SJSA1 (cell line): ENCODE data around the gene DNHD1. TPM values are rescaled to one million over a fixed set of nuclear protein-coding genes. Genes with fewer than 3 reads are reported as not detected.
"Not testable (repeated sequence)": the region's sequence is repeated elsewhere in the genome, so short reads cannot be mapped to it uniquely, and the experiment has no call there.

Experiments
- DNase-seq, 2 experiments: peaks; one replicate each; pipeline ENCODE4 v3.0.0-alpha.2; 2015 to 2020; ENCODE audit warnings: low spot score in 2 of 2, low read depth in 1 of 2
- H3K27ac ChIP-seq: fragments of 250-450 bp; sonication (Bioruptor Pico); 2 replicates; pipeline ENCODE4 v1.5.1; 2020; ENCODE audit warnings: mild to moderate bottlenecking, moderate library complexity
- H3K27me3 ChIP-seq: fragments of 250-450 bp; sonication (Bioruptor Pico); replicated peaks from 2 replicates; pipeline ENCODE4 v1.5.1; 2020; ENCODE audit warnings: mild to moderate bottlenecking, moderate library complexity
- H3K36me3 ChIP-seq: fragments of 250-450 bp; sonication (Bioruptor Pico); 2 replicates; pipeline ENCODE4 v1.5.1; 2020; ENCODE audit warnings: mild to moderate bottlenecking
- H3K4me1 ChIP-seq: fragments of 250-450 bp; sonication (Bioruptor Pico); replicated peaks from 2 replicates; pipeline ENCODE4 v1.6.1; 2021; ENCODE audit warnings: mild to moderate bottlenecking
- H3K4me3 ChIP-seq: fragments of 250-450 bp; sonication (Bioruptor Pico); 2 replicates; pipeline ENCODE4 v1.5.1; 2020; ENCODE audit warnings: mild to moderate bottlenecking
- H3K9me3 ChIP-seq: fragments of 250-450 bp; sonication (Bioruptor Pico); replicated peaks from 2 replicates; pipeline ENCODE4 v1.5.1; 2020; ENCODE audit warnings: mild to moderate bottlenecking
- total RNA-seq: library from RNA; depleted of rRNA; stranded (reverse); fragments of >200 nt; shearing (Covaris generic); gene quantifications from 2 replicates; pipeline ENCODE4 v1.2.3, GENCODE V29; 2014

DNHD1 gene
- total RNA-seq, 1 experiment from 2014 or later, result 1.5 TPM

- H3K4me1 ChIP-seq, result peaks cover 7% of the 10 kb centered on the region
- H3K36me3 ChIP-seq, result peaks cover 32% of the 10 kb centered on the region
- no peak overlapping the region for H3K4me3 ChIP-seq
- DNase-seq, result no peak
- no peak overlapping the region for H3K27ac ChIP-seq
- H3K9me3 ChIP-seq, result no peaks in the 10 kb centered on the region
- no peaks in the 10 kb centered on the region for H3K27me3 ChIP-seq
Observed at GRCh38 chr11:6486938-6487337, 10.1 kb upstream of the DNHD1 start.

DNA sequence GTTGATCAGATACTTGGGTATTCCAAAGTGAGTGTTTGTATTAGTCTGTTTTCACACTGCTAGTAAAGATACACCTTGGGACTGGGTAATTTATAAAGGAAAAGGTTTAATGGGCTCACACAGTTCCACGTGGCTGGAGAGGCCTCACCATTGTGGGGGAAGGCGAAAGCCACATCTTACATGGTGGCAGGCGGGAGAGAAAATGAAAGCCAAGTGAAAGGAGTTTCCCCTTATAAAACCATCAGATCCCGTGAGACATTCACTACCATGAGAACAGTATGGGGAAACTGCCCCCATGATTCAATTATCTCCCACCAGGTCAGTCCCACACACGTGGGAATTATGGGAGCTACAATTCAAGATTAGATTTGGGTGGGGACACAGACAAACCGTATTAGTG lies 8.7 kb upstream of the DNHD1 start:
- H3K27ac ChIP-seq, result no peak overlapping the region
- H3K9me3 ChIP-seq, result no peaks in the 10 kb centered on the region
- H3K36me3 ChIP-seq, result peaks cover 18% of the 10 kb centered on the region
- no peaks in the 10 kb centered on the region for H3K4me1 ChIP-seq
- no peak overlapping the region for H3K4me3 ChIP-seq
- no peak for DNase-seq
- no peaks in the 10 kb centered on the region for H3K27me3 ChIP-seq

GRCh38 chr11:6488821-6489220 lies 8.3 kb upstream of the DNHD1 start:
- Histone ChIP-seq H3K4me3 (no peak overlapping the region), H3K27me3 (no peaks in the 10 kb centered on the region), H3K4me1 (no peaks in the 10 kb centered on the region), H3K9me3 (no peaks in the 10 kb centered on the region), H3K36me3 (peaks cover 14% of the 10 kb centered on the region), H3K27ac (no peak overlapping the region)
- DNase-seq, result no peak

DNA sequence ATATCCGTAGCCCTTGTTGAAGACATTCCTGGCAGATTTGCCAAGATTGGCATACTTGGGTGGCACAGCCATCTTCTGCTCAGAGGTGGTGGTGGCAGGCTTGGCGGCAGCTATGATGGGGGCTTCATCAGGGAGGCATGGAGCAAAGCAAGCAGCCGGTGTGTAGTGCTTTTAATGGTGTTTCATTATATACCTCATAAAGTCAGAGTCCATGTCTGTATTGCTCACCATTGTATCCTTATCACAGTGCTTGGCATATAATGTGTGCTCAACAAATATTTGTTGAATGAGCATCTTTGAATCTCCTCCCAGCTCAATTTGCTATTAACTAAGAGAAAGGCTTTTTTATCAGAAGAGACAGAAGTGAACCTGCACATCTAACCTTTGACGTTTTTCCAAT lies 7.8 kb upstream of the DNHD1 start:
- no peak for DNase-seq
- Histone ChIP-seq H3K4me3 (no peak overlapping the region), H3K9me3 (no peaks in the 10 kb centered on the region), H3K27ac (no peak overlapping the region), H3K27me3 (no peaks in the 10 kb centered on the region), H3K36me3 (peaks cover 14% of the 10 kb centered on the region), H3K4me1 (no peaks in the 10 kb centered on the region)

DNA sequence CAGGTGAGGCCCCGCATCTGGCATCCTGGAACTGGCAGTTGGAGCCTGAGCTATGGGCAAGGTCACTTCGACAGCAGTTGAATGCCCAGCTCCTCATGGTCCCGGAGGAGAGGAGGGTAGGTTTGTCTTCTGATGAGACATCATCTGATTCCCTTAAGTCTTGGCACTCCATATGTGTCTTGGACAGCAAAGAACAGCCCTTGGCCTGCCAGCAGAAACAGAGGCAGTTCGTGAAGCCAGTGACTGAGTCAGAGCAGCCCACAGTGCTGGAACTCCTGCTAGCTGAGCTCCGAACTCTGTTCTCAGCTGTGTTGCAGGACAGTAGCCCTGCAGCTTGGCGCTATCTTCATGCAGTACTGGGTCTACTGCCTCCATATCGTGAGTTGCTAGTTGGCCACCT lies 1.0 kb downstream of the DNHD1 start:
- Histone ChIP-seq H3K27ac (no peak overlapping the region), H3K4me1 (peaks cover 10% of the 10 kb centered on the region), H3K27me3 (no peaks in the 10 kb centered on the region), H3K36me3 (0 out of 2 replicates have a peak, but pooled peaks cover 3% of the 10 kb centered on the region), H3K9me3 (no peaks in the 10 kb centered on the region), H3K4me3 (no peak overlapping the region)
- DNase-seq, result no peak

DNA sequence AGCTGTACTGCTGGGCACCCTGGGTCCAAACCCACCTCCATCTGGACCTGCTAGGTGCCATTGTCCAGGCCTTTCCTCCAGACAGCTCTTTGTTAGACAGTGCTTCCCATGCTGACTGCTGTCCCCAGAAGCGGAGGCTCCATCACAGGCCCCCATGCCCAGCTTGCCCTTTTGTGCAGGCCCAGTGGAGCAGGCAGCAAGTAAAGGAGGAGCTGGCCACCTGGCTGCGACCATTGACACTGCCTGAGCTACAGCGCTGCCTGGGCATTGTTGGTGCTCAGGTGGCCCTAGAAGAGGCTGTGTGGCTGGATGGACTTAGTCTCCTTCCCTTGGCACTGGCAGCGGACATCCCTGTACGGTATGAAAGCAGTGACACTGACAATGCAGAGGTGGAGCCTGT lies 1.5 kb downstream of the DNHD1 start:
- no peak for DNase-seq
- Histone ChIP-seq H3K4me1 (peaks cover 10% of the 10 kb centered on the region), H3K27ac (no peak overlapping the region), H3K9me3 (no peaks in the 10 kb centered on the region), H3K4me3 (no peak overlapping the region), H3K36me3 (0 out of 2 replicates have a peak, but pooled peaks cover 3% of the 10 kb centered on the region), H3K27me3 (no peaks in the 10 kb centered on the region)

DNA sequence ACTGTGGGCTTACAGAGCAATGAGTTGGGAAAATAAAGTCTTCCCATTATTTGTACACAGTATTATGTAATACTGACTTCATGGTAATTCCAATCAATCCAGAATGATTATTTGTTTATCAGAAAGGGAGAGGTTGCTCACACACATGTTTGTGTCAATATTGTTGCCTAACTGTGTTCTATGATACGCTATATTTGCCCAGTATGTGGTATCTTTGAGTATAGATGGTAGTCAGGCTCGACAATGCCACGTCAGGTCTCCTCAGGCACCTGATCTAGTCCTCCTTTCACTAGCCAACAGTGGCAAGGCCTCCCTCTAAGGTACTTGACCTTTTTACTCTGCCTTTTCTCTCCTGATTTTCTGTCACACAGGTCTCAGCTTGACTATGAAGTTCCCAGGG lies 5.3 kb downstream of the DNHD1 start:
- Histone ChIP-seq H3K4me1 (peaks cover 17% of the 10 kb centered on the region), H3K4me3 (no peak overlapping the region), H3K9me3 (no peaks in the 10 kb centered on the region), H3K36me3 (0 out of 2 replicates have a peak, but pooled peaks cover 3% of the 10 kb centered on the region), H3K27me3 (no peaks in the 10 kb centered on the region), H3K27ac (no peak overlapping the region)
- no peak for DNase-seq

- Histone ChIP-seq H3K36me3 (no peaks in the 10 kb centered on the region), H3K4me1 (peaks cover 16% of the 10 kb centered on the region), H3K4me3 (no peak overlapping the region), H3K27ac (no peak overlapping the region), H3K27me3 (no peaks in the 10 kb centered on the region), H3K9me3 (no peaks in the 10 kb centered on the region)
- DNase-seq, result no peak
Observed at GRCh38 chr11:6504166-6504565, 7.1 kb downstream of the DNHD1 start.

GRCh38 chr11:6505577-6506240 lies 8.6 kb downstream of the DNHD1 start:
- H3K4me1 ChIP-seq, result peaks cover 7% of the 10 kb centered on the region
- no peak overlapping the region for H3K27ac ChIP-seq
- H3K27me3 ChIP-seq, result no peaks in the 10 kb centered on the region
- peak in 1 of 2 experiments; percentile 16 for DNase-seq
- H3K36me3 ChIP-seq, result no peaks in the 10 kb centered on the region
- no peak overlapping the region for H3K4me3 ChIP-seq
- H3K9me3 ChIP-seq, result no peaks in the 10 kb centered on the region

GRCh38 chr11:6516865-6517264 lies 19.8 kb downstream of the DNHD1 start:
- H3K36me3 ChIP-seq, result no peaks in the 10 kb centered on the region
- H3K4me1 ChIP-seq, result no peaks in the 10 kb centered on the region
- no peak for DNase-seq
- no peak overlapping the region for H3K27ac ChIP-seq
- H3K4me3 ChIP-seq, result no peak overlapping the region
- no peaks in the 10 kb centered on the region for H3K27me3 ChIP-seq
- H3K9me3 ChIP-seq, result no peaks in the 10 kb centered on the region

DNA sequence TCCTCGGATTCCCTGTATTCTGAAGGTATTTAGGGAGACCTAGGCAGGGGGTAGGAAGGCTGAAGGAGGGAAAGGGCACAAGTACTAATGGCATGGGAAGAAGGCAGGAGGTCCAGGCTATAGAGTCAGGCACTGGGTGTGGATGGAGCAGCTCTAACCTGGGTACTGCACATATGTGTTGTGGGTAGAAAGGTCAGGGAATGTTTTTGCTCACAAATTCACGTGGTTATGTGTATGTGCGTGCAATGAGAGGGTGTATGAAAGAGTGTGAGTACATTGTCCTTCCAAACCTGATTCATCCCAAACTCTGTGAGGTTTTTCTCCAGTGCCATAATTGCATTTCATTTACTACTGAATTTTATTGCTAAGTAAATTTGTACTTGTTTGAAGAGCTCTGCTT lies 23.2 kb downstream of the DNHD1 start:
- no peak overlapping the region for H3K4me3 ChIP-seq
- H3K36me3 ChIP-seq, result no peaks in the 10 kb centered on the region
- DNase-seq, result no peak
- no peaks in the 10 kb centered on the region for H3K27me3 ChIP-seq
- H3K9me3 ChIP-seq, result no peaks in the 10 kb centered on the region
- H3K4me1 ChIP-seq, result peaks cover 7% of the 10 kb centered on the region
- H3K27ac ChIP-seq, result no peak overlapping the region

GRCh38 chr11:6521946-6522345 lies 24.9 kb downstream of the DNHD1 start:
- not testable (repeated sequence) for H3K9me3 ChIP-seq, H3K4me1 ChIP-seq, DNase-seq, H3K27ac ChIP-seq, H3K36me3 ChIP-seq, H3K27me3 ChIP-seq, H3K4me3 ChIP-seq

- no peaks in the 10 kb centered on the region for H3K9me3 ChIP-seq
- H3K4me3 ChIP-seq, result no peak overlapping the region
- H3K4me1 ChIP-seq, result peaks cover 7% of the 10 kb centered on the region
- H3K36me3 ChIP-seq, result no peaks in the 10 kb centered on the region
- no peak for DNase-seq
- H3K27me3 ChIP-seq, result no peaks in the 10 kb centered on the region
- H3K27ac ChIP-seq, result no peak overlapping the region
Observed at GRCh38 chr11:6523253-6523652, 26.2 kb downstream of the DNHD1 start.

GRCh38 chr11:6526411-6527135 lies 29.5 kb downstream of the DNHD1 start:
- Histone ChIP-seq H3K9me3 (no peaks in the 10 kb centered on the region), H3K27ac (no peak overlapping the region), H3K4me3 (no peak overlapping the region), H3K27me3 (no peaks in the 10 kb centered on the region), H3K36me3 (no peaks in the 10 kb centered on the region), H3K4me1 (peaks cover 7% of the 10 kb centered on the region)
- DNase-seq, result no peak
